Tibial nerve (tissue), 4 donors: ENCODE measurements around the gene KLRD1. TPM values are rescaled to one million over a fixed set of nuclear protein-coding genes. Genes with fewer than 3 reads are reported as not detected.

Source experiments
- DNase-seq, 2 donors: peaks; one replicate each; pipeline ENCODE4 v3.0.0-alpha.2; 2019; ENCODE audit warnings: low spot score in 2 of 2
- H3K27ac ChIP-seq, 4 donors: fragments of 200-600 bp; sonication (generic) in 3 of 4; one replicate each; pipeline ENCODE4 v1.5.1; 2017 to 2019; ENCODE audit warnings: mild to moderate bottlenecking in 1 of 4
- H3K27me3 ChIP-seq, 2 donors: fragments of 200-600 bp; sonication (generic) in 1 of 2; one replicate each; pipeline versions ENCODE4 v1.5.1 to v1.6.0; 2017 to 2019
- H3K36me3 ChIP-seq, 3 donors: fragments of 200-600 bp; sonication (generic); one replicate each; pipeline ENCODE4 v1.5.1; 2018 to 2019
- H3K4me1 ChIP-seq, 4 donors: fragments of 200-600 bp; sonication (generic) in 3 of 4; one replicate each; pipeline ENCODE4 v1.5.1; 2017 to 2019
- H3K4me3 ChIP-seq, 4 donors: fragments of 200-600 bp; sonication (generic) in 3 of 4; one replicate each; pipeline ENCODE4 v1.5.1; 2017 to 2019; ENCODE audit warnings: mild to moderate bottlenecking in 1 of 4, moderate library complexity in 1 of 4
- H3K9me3 ChIP-seq, 4 donors: fragments of 200-600 bp; sonication (generic) in 3 of 4; one replicate each; pipeline ENCODE4 v1.5.1; 2017 to 2019
- CTCF ChIP-seq, 5 experiments: fragments of 200-600 bp in 3 of 5; fragments of 450-650 bp in 2 of 5; sonication (generic) in 3 of 5; IDR thresholded peaks; one replicate each; pipeline ENCODE4 v1.5.1; 2016 to 2019; ENCODE audit warnings: antibody characterized with exemption in 5 of 5, mild to moderate bottlenecking in 3 of 5, moderate library complexity in 2 of 5
- EP300 ChIP-seq, 2 donors: sonication (generic); formaldehyde crosslinking; IDR thresholded peaks; one replicate each; pipeline ENCODE4 v1.6.1; 2017; ENCODE audit warnings: antibody characterized with exemption in 2 of 2, mild to moderate bottlenecking in 1 of 2
- POLR2A ChIP-seq, 2 donors: fragments of 450-650 bp; IDR thresholded peaks; one replicate each; pipeline ENCODE4 v1.6.1; 2017; ENCODE audit warnings: antibody characterized with exemption in 2 of 2, mild to moderate bottlenecking in 2 of 2, moderate library complexity in 2 of 2
- WGBS, 2 donors: methylation state at CpG; one replicate each; pipeline ENCODE4 v1.1.5; 2018; 5-methylcytosine and 5-hydroxymethylcytosine counted together
- total RNA-seq, 4 donors: library from RNA; depleted of rRNA; stranded (reverse); fragments of >200 nt; gene quantifications; one replicate each; pipeline ENCODE4 v1.1.0, GENCODE V29; 2016

Gene KLRD1
- total RNA-seq, 4 donors from 2014 or later = 0.90 to 2.4 (median 1.4) TPM

DNA sequence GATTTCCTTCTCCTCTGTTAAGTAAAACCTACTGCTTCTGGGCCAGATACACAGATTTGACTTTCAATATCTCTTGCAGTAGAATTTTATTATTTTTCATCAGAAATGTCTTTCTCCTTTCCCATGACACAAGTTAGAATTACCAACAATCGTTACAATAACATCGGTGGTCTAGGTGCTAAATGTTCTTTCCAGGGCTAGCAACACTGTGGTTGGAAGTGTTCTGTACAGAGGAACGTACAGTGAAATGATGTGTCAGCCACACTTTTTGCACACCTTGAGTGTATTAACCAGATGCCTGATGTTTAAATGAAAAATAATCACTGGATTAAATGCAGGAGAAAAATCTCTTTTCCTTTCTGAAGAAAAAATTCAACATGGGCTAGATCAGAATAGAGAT is 27.7 kb upstream of the KLRD1 start:
- 73 to 90% methylated on average over 3 of the region's 3 CpGs for WGBS, 2 donors
- no peak for TF ChIP-seq POLR2A (IDR thresholded peaks at IDR 0.05)
- no peak for TF ChIP-seq EP300 (IDR thresholded peaks at IDR 0.05)
- TF ChIP-seq CTCF (IDR thresholded peaks at IDR 0.05) = no peak
- Histone ChIP-seq H3K9me3 (no peaks in the 10 kb centered on the region), H3K27me3 (no peaks in the 10 kb centered on the region), H3K27ac (no peak overlapping the region), H3K4me3 (no peak overlapping the region), H3K36me3 (no peaks in the 10 kb centered on the region), H3K4me1 (no peaks in the 10 kb centered on the region)
- DNase-seq = no peak

- WGBS, 2 donors = 49 to 58% methylated on average over 4 of the region's 4 CpGs
These were observed 24.6 kb upstream of the KLRD1 start for GRCh38 chr12:10283027-10283426.

GRCh38 chr12:10285919-10286318 is 21.8 kb upstream of the KLRD1 start:
- WGBS, 2 donors = 57 to 61% methylated on average over 6 of the region's 6 CpGs
- TF ChIP-seq EP300 (IDR thresholded peaks at IDR 0.05) (no peak), POLR2A (IDR thresholded peaks at IDR 0.05) (no peak), CTCF (IDR thresholded peaks at IDR 0.05) (no peak)
- H3K27me3 ChIP-seq = no peaks in the 10 kb centered on the region
- no peaks in the 10 kb centered on the region for H3K4me1 ChIP-seq
- no peaks in the 10 kb centered on the region for H3K36me3 ChIP-seq
- H3K4me3 ChIP-seq = no peak overlapping the region
- DNase-seq = no peak
- no peaks in the 10 kb centered on the region for H3K9me3 ChIP-seq
- H3K27ac ChIP-seq = no peak overlapping the region

More at GRCh38 chr12:10283027-10283426, 24.6 kb upstream of the KLRD1 start:
- no peak overlapping the region for H3K27ac ChIP-seq
- no peaks in the 10 kb centered on the region for H3K9me3 ChIP-seq
- H3K4me1 ChIP-seq = no peaks in the 10 kb centered on the region
- no peaks in the 10 kb centered on the region for H3K27me3 ChIP-seq
- DNase-seq = no peak
- no peaks in the 10 kb centered on the region for H3K36me3 ChIP-seq
- no peak overlapping the region for H3K4me3 ChIP-seq
- TF ChIP-seq POLR2A (IDR thresholded peaks at IDR 0.05) = no peak
- TF ChIP-seq CTCF (IDR thresholded peaks at IDR 0.05) = no peak
- no peak for TF ChIP-seq EP300 (IDR thresholded peaks at IDR 0.05)

GRCh38 chr12:10289005-10289754 is 18.5 kb upstream of the KLRD1 start:
- 83 to 89% methylated on average over 6 of the region's 6 CpGs for WGBS, 2 donors

More at GRCh38 chr12:10289005-10289754, 18.5 kb upstream of the KLRD1 start:
- H3K27ac ChIP-seq = no peak overlapping the region
- no peaks in the 10 kb centered on the region for H3K4me1 ChIP-seq
- no peak for DNase-seq
- no peaks in the 10 kb centered on the region for H3K27me3 ChIP-seq
- no peak overlapping the region for H3K4me3 ChIP-seq
- TF ChIP-seq CTCF (IDR thresholded peaks at IDR 0.05) (no peak), POLR2A (IDR thresholded peaks at IDR 0.05) (no peak), EP300 (IDR thresholded peaks at IDR 0.05) (no peak)
- H3K9me3 ChIP-seq = no peaks in the 10 kb centered on the region
- no peaks in the 10 kb centered on the region for H3K36me3 ChIP-seq
